Mesenchymal stem cell (in vitro differentiated cells and primary cell): ENCODE results near the gene TM4SF4.

Source experiments
- DNase-seq: peaks from one replicate; pipeline ENCODE4 v3.0.0-alpha.2; 2013
- H2AFZ ChIP-seq: one replicate; pipeline ENCODE4 v1.6.1; 2013; ENCODE audit warnings: low read depth, mild to moderate bottlenecking, control low read depth, inconsistent platforms, low read length, moderate library complexity
- H2AK5ac ChIP-seq: 2 replicates; pipeline ENCODE4 v1.6.1; 2013; ENCODE audit warnings: low read length, moderate library complexity, mild to moderate bottlenecking, inconsistent platforms; ENCODE audit not compliant: severe bottlenecking
- H2BK120ac ChIP-seq: one replicate; pipeline ENCODE4 v1.6.1; 2013; ENCODE audit warnings: low read depth, mild to moderate bottlenecking, inconsistent platforms, low read length, moderate library complexity
- H2BK12ac ChIP-seq, 2 experiments: one replicate each; pipeline ENCODE4 v1.6.1; 2013; ENCODE audit warnings: inconsistent platforms in 2 of 2, low read length in 2 of 2, mild to moderate bottlenecking in 2 of 2, moderate library complexity in 2 of 2, control low read depth in 1 of 2
- H2BK15ac ChIP-seq: one replicate; pipeline ENCODE4 v1.6.1; 2013; ENCODE audit warnings: mild to moderate bottlenecking, low read depth, inconsistent platforms; ENCODE audit not compliant: poor library complexity, severe bottlenecking
- H2BK5ac ChIP-seq: 2 replicates; pipeline ENCODE4 v1.6.1; 2013; ENCODE audit warnings: low read depth, mild to moderate bottlenecking, low read length, control low read depth, inconsistent platforms; ENCODE audit not compliant: poor library complexity, severe bottlenecking
- H3K14ac ChIP-seq, 2 experiments: one replicate each; pipeline ENCODE4 v1.6.1; 2013; ENCODE audit warnings: inconsistent platforms in 2 of 2, low read length in 2 of 2, control low read depth in 1 of 2, mild to moderate bottlenecking in 1 of 2, moderate library complexity in 1 of 2
- H3K18ac ChIP-seq, 2 experiments: one replicate each; pipeline ENCODE4 v1.6.1; 2013; ENCODE audit warnings: inconsistent platforms in 2 of 2, low read length in 2 of 2, control low read depth in 1 of 2, low read depth in 1 of 2, mild to moderate bottlenecking in 1 of 2
- H3K23ac ChIP-seq, 2 experiments: one replicate each; pipeline ENCODE4 v1.6.1; 2013; ENCODE audit warnings: inconsistent platforms in 2 of 2, low read length in 2 of 2, mild to moderate bottlenecking in 2 of 2, moderate library complexity in 2 of 2, control low read depth in 1 of 2
- H3K27ac ChIP-seq: 2 replicates; pipeline ENCODE4 v1.5.1; 2013; ENCODE audit warnings: mild to moderate bottlenecking, moderate library complexity, low read length, control low read depth, inconsistent platforms; ENCODE audit not compliant: poor library complexity, severe bottlenecking
- H3K27me3 ChIP-seq, 2 experiments: 2 replicates each; pipeline versions ENCODE4 v1.6.1 to v1.7.0; 2013; ENCODE audit warnings: low read length in 2 of 2, mild to moderate bottlenecking in 2 of 2, moderate library complexity in 2 of 2, control low read depth in 1 of 2, inconsistent platforms in 1 of 2; ENCODE audit not compliant: control insufficient read depth in 1 of 2, insufficient read depth in 1 of 2
- H3K36me3 ChIP-seq, 2 experiments: 2 replicates each; pipeline versions ENCODE4 v1.6.1 to v1.7.0; 2013; ENCODE audit warnings: low read length in 2 of 2, control low read depth in 1 of 2, inconsistent platforms in 1 of 2, low read depth in 1 of 2, mild to moderate bottlenecking in 1 of 2; ENCODE audit not compliant: insufficient read depth in 2 of 2, control insufficient read depth in 1 of 2
- H3K4ac ChIP-seq, 2 experiments: one replicate each; pipeline ENCODE4 v1.6.1; 2013; ENCODE audit warnings: inconsistent platforms in 2 of 2, low read length in 2 of 2, mild to moderate bottlenecking in 2 of 2, moderate library complexity in 2 of 2, control low read depth in 1 of 2, low read depth in 1 of 2
- H3K4me1 ChIP-seq: 2 replicates; pipeline ENCODE4 v1.6.1; 2013; ENCODE audit warnings: low read depth, low read length, control low read depth; ENCODE audit not compliant: control insufficient read depth, insufficient read depth
- H3K4me2 ChIP-seq: 2 replicates; pipeline ENCODE4 v1.6.1; 2013; ENCODE audit warnings: low read length, mild to moderate bottlenecking, inconsistent platforms; ENCODE audit not compliant: poor library complexity, severe bottlenecking
- H3K4me3 ChIP-seq, 2 experiments: 2 replicates each; pipeline versions ENCODE4 v1.5.1 to v1.7.0; 2013; ENCODE audit warnings: low read length in 2 of 2, mild to moderate bottlenecking in 2 of 2, control low read depth in 1 of 2, low read depth in 1 of 2; ENCODE audit not compliant: insufficient read depth in 1 of 2
- H3K79me1 ChIP-seq: replicated peaks from 2 replicates; pipeline ENCODE4 v1.6.1; 2013; ENCODE audit warnings: mild to moderate bottlenecking, control low read depth, low read length, inconsistent platforms; ENCODE audit not compliant: poor library complexity, severe bottlenecking
- H3K9ac ChIP-seq: 2 replicates; pipeline ENCODE4 v1.7.0; 2013; ENCODE audit warnings: mild to moderate bottlenecking, low read length, moderate library complexity
- H3K9me3 ChIP-seq: 2 replicates; pipeline ENCODE4 v1.7.0; 2013; ENCODE audit warnings: mild to moderate bottlenecking, low read length; ENCODE audit not compliant: control insufficient read depth
- H4K8ac ChIP-seq: one replicate; pipeline ENCODE4 v1.6.1; 2013; ENCODE audit warnings: inconsistent platforms, mild to moderate bottlenecking, low read length, moderate library complexity
- H4K91ac ChIP-seq: one replicate; pipeline ENCODE4 v1.6.1; 2013; ENCODE audit warnings: mild to moderate bottlenecking, low read length, inconsistent platforms
- WGBS: methylation state at CpG from one replicate; pipeline ENCODE4 v1.1.7; 2013; ENCODE audit warnings: mixed read lengths; 5-methylcytosine and 5-hydroxymethylcytosine counted together

The TM4SF4 gene

GRCh38 chr3:149511040-149511626 lies 36.6 kb downstream of the TM4SF4 start:
- no peaks in the 10 kb centered on the region for H3K27me3 ChIP-seq
- no peak for DNase-seq
- peak overlapping the region; percentile 41 for H2AK5ac ChIP-seq
- no peak overlapping the region for H2AFZ ChIP-seq
- H3K18ac ChIP-seq: no peak overlapping the region
- H2BK15ac ChIP-seq: no peak overlapping the region
- no peak overlapping the region for H2BK12ac ChIP-seq
- no peak overlapping the region for H4K91ac ChIP-seq
- H2BK120ac ChIP-seq: no peak overlapping the region
- H3K4me2 ChIP-seq: no peak overlapping the region
- H3K23ac ChIP-seq: no peak overlapping the region
- H3K27ac ChIP-seq: no peak overlapping the region
- peaks cover 13% of the 10 kb centered on the region for H3K4me1 ChIP-seq
- no peak overlapping the region for H3K9ac ChIP-seq
- no peak overlapping the region for H3K14ac ChIP-seq
- H3K4me3 ChIP-seq: no peak overlapping the region
- H3K9me3 ChIP-seq: no peaks in the 10 kb centered on the region
- peaks cover 3 to 8% of the 10 kb centered on the region in 2 experiments for H3K36me3 ChIP-seq
- 76% methylated on average over 3 of the region's 3 CpGs for WGBS
- no peaks in the 10 kb centered on the region for H3K79me1 ChIP-seq
- no peak overlapping the region for H3K4ac ChIP-seq
- no peak overlapping the region for H2BK5ac ChIP-seq
- H4K8ac ChIP-seq: no peak overlapping the region

DNA sequence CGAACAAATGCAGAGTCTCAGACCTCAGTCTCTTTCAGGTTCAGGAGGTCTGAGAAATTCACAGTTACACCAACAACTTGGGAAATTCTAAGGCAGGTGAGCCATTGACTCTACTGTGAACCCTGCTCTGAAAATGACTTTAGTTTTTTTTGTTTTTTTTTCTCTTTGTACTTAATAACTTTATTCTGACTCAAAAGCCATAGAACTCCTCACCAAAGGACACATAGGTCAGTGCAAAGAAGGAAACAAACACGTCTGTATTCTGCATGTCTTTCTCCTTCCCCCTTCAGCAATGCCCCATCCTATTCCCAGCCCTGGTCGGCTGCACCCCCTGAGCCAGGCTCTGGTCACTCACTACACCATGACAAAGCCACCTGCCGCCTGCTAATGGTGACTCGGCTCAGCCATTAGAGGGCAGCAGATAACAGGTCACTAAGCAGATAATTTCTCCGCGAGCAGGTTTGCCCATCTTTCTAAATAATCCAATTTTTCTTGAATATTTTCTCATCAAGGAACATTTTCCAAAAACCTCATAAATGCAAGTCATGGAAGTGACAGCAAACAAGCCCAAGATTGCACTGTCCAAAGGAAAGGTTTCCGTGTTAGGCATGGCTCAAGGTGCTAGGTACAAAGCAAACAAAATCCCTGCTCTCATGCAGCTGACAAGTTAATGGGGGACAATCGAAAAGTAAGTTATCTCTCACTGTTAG lies 37.7 kb downstream of the TM4SF4 start:
- H2AFZ ChIP-seq: no peak overlapping the region
- no peak overlapping the region for H3K4ac ChIP-seq
- peak overlapping the region; percentile 41 for H3K9ac ChIP-seq
- no peaks in the 10 kb centered on the region for H3K79me1 ChIP-seq
- H3K4me3 ChIP-seq: no peak overlapping the region
- H3K27me3 ChIP-seq: no peaks in the 10 kb centered on the region
- H3K23ac ChIP-seq: no peak overlapping the region
- no peak overlapping the region for H3K4me2 ChIP-seq
- H2BK120ac ChIP-seq: no peak overlapping the region
- no peak overlapping the region for H4K8ac ChIP-seq
- peaks cover 3 to 19% of the 10 kb centered on the region in 2 experiments for H3K36me3 ChIP-seq
- no peak overlapping the region for H3K27ac ChIP-seq
- peaks cover 11% of the 10 kb centered on the region for H3K4me1 ChIP-seq
- no peak overlapping the region for H2BK12ac ChIP-seq
- peak; percentile 74 for DNase-seq
- H4K91ac ChIP-seq: no peak overlapping the region
- whole genome bisulfite sequencing: 24% methylated on average over 9 of the region's 9 CpGs
- no peak overlapping the region for H2BK15ac ChIP-seq
- no peak overlapping the region for H3K18ac ChIP-seq
- no peak overlapping the region for H3K14ac ChIP-seq
- no peak overlapping the region for H2BK5ac ChIP-seq
- H3K9me3 ChIP-seq: no peaks in the 10 kb centered on the region
- no peak overlapping the region for H2AK5ac ChIP-seq

DNA sequence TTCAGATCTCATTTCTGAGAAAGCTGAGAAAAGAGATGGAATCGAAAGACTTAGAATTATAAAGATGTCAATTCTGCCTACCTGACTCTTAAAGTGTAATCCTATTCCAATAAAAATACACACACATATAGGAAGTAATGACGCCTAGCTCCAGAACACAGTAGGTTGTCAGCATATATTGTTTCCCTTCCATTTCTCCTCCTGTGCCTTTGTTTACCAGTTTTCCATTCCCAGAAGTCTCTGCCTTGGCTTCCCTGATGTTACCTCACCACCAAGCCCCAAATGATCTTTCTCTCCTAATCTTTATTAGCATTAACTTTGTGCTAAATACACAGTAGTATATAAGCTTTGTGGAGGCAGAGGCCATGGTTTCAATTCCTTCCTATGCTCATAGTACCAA lies 40.0 kb downstream of the TM4SF4 start:
- no peak for DNase-seq
- Histone ChIP-seq H2AK5ac (no peak overlapping the region), H3K4me1 (peaks cover under 1% of the 10 kb centered on the region), H3K27me3 (no peaks in the 10 kb centered on the region), H3K4ac (no peak overlapping the region), H3K4me3 (no peak overlapping the region), H2BK12ac (no peak overlapping the region), H3K27ac (no peak overlapping the region), H2BK120ac (no peak overlapping the region), H2BK5ac (no peak overlapping the region), H3K23ac (no peak overlapping the region), H3K18ac (no peak overlapping the region), H3K79me1 (peaks cover 2% of the 10 kb centered on the region), H3K36me3 (peaks cover 6 to 38% of the 10 kb centered on the region in 2 experiments), H2AFZ (no peak overlapping the region), H3K14ac (no peak overlapping the region), H3K9ac (no peak overlapping the region), H2BK15ac (no peak overlapping the region), H3K9me3 (no peaks in the 10 kb centered on the region), H4K91ac (no peak overlapping the region), H4K8ac (no peak overlapping the region), H3K4me2 (no peak overlapping the region)
- 95% methylated on average over 2 of the region's 2 CpGs for WGBS

GRCh38 chr3:149515249-149515648 lies 40.8 kb downstream of the TM4SF4 start:
- Histone ChIP-seq H2BK15ac (no peak overlapping the region), H3K79me1 (peaks cover 2% of the 10 kb centered on the region), H3K23ac (no peak overlapping the region), H3K9ac (no peak overlapping the region), H3K9me3 (no peaks in the 10 kb centered on the region), H2AK5ac (no peak overlapping the region), H3K27me3 (no peaks in the 10 kb centered on the region), H2BK5ac (no peak overlapping the region), H4K8ac (no peak overlapping the region), H4K91ac (no peak overlapping the region), H3K18ac (no peak overlapping the region), H3K4me1 (no peaks in the 10 kb centered on the region), H3K4me3 (no peak overlapping the region), H3K14ac (no peak overlapping the region), H3K27ac (no peak overlapping the region), H2BK12ac (no peak overlapping the region), H3K36me3 (peaks cover 6 to 46% of the 10 kb centered on the region in 2 experiments), H2AFZ (no peak overlapping the region), H3K4me2 (no peak overlapping the region), H3K4ac (no peak overlapping the region), H2BK120ac (no peak overlapping the region)
- 100% methylated on average over 1 of the region's 2 CpGs for WGBS
- no peak for DNase-seq
